Epithelial cell of proximal tubule (primary cell): Measurements from ENCODE around the gene FRMPD1. TPM values are rescaled to one million over a fixed set of nuclear protein-coding genes. Genes with fewer than 3 reads are reported as not detected.

ENCODE experiments used
- DNase-seq: peaks from one replicate; pipeline ENCODE4 v3.0.0-alpha.2; 2011; ENCODE audit warnings: low read depth
- H3K4me3 ChIP-seq: 2 replicates; pipeline ENCODE4 v1.5.1; 2011; ENCODE audit warnings: low read depth, mild to moderate bottlenecking, low read length
- total RNA-seq: library from RNA; depleted of rRNA; stranded (reverse); fragments of >200 nt; gene quantifications from 2 replicates; pipeline ENCODE4 v1.2.3, GENCODE V29; 2015
- TF ChIP-seq, protein P1 (sequence below): conservative IDR thresholded peaks from 2 replicates; pipeline ENCODE4 v1.5.1; 2012; ENCODE audit warnings: low read depth, mild to moderate bottlenecking, low read length

FRMPD1 gene
- total RNA-seq, 1 donor from 2014 or later = under 0.01 TPM

DNA sequence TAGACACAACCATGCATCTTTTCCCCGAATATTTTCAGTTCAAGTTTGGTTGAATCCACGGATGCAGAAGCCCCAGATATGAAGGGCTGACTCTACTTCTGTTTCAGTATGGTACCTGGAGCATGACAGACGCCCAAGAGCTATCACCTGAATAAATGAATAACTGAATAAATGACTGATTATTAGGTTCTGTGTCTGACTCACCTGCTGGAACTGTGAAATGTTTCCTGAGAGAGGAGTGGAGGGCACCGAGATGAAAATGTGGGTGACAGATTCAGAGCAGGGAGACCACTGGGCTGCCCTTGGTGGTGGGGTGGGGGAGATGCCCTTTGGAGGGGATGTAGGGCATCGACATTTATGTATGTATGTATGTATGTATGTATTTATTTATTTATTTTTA, 13.2 kb downstream of the FRMPD1 start:
- TF ChIP-seq, protein P1, sequence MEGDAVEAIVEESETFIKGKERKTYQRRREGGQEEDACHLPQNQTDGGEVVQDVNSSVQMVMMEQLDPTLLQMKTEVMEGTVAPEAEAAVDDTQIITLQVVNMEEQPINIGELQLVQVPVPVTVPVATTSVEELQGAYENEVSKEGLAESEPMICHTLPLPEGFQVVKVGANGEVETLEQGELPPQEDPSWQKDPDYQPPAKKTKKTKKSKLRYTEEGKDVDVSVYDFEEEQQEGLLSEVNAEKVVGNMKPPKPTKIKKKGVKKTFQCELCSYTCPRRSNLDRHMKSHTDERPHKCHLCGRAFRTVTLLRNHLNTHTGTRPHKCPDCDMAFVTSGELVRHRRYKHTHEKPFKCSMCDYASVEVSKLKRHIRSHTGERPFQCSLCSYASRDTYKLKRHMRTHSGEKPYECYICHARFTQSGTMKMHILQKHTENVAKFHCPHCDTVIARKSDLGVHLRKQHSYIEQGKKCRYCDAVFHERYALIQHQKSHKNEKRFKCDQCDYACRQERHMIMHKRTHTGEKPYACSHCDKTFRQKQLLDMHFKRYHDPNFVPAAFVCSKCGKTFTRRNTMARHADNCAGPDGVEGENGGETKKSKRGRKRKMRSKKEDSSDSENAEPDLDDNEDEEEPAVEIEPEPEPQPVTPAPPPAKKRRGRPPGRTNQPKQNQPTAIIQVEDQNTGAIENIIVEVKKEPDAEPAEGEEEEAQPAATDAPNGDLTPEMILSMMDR = no peak
- H3K4me3 ChIP-seq = no peak overlapping the region
- no peak for DNase-seq

DNA sequence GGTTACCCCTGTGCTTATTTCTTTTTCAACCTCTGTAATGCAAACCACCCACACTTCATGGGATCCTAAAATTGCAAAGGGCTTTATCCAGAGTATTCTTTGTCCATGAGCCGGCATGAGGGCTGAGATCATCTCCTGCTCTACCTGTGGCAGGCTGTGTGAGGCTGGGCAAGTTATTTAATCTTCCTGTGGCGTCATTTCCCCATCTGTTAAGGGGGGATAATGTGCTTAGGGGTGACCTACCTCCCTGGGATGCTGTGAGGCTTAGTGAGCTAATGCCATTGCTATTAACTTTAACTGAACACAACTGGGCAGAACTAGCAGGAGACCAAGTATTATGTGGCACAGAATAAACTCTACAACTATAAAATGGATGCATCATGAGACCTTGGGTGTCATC, 17.0 kb downstream of the FRMPD1 start:
- no peak overlapping the region for H3K4me3 ChIP-seq
- TF ChIP-seq, protein P1 = no peak
- DNase-seq = no peak

DNA sequence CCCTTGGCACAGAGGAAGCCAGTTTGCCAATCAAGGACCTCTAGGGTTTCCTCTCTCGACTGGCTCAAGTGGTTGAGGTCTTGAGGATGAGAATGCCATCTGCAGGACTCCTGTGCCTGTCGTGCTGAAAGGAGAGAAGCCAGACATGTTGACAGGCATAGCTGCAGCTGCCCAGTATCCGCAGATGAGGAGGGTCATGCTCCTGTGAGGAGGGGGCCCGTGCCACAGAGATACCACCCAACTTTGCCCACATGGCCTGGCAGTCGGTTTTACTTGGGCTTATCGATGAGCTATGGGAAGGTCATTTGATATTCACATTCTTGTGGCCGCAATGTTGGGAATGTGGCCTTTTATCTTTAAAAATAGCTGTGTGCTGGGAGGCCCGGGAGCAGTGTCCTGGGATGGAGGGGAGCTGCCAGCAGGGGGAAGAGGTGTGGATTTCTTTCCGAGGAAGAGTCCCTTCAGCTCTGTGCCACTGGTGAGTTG, 17.4 kb downstream of the FRMPD1 start:
- no peak overlapping the region for H3K4me3 ChIP-seq
- DNase-seq = no peak
- TF ChIP-seq, protein P1 = no peak

DNA sequence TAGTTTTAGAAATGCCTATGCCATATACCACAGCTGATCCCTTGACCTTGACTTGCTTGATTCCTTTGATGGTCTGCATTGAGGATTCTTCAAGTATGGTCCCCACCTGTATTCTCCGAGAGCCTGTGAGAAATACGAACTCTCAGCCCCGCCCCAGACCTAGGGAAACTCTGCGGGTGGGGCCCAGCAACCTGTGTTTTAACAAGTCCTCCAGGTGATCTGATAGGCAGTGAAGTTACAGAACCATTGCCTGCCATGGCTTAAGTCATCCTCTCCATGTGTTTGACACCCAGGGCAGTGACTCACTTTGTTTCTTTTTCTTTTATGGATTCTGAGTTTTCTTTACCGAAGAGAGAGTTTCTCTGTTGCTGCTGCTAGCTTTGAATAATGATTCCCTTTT, 18.5 kb downstream of the FRMPD1 start:
- H3K4me3 ChIP-seq = no peak overlapping the region
- TF ChIP-seq, protein P1 = no peak
- no peak for DNase-seq

DNA sequence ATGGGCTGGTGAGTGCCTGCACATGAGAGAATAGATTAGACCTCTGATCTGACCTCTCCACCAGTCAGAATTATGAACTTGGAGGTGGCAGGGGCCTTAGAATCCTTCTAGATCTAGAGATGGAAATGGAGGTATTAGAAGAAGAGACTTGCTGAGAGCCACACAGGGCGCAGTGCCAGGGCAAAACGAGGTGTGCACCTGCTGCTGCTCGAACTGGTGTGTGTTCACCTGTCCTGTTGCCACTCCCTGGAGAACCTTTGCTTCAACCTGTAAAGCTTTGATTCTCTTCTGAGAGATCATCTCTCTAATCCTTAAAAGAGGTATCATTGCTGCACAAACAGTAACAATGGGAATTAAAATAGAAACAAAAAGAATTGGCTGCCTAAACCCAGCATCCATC, 24.9 kb downstream of the FRMPD1 start:
- no peak for DNase-seq
- no peak overlapping the region for H3K4me3 ChIP-seq
- TF ChIP-seq, protein P1 = no peak

DNA sequence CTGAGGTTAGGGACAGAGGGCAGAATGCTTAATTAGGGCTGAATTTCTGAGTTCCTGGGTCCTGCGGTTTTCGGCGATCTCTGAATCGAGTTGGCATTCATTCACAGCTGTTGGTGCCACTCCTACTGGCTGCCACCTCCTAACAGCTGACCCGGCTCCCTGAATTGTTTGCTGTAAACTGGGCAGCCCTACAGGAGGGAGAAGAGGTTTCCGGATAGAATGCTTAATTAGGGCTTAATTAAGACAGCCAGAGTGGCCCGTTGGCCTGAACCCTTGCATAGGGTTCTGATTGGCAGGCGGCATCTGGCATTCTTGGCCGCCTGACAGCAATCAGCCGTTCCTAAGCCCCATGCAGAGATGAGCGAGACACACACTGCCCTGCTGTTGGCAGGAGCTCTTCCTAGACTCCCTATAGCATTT, 25.7 kb downstream of the FRMPD1 start:
- no peak overlapping the region for H3K4me3 ChIP-seq
- TF ChIP-seq, protein P1 = no peak
- DNase-seq = no peak

DNA sequence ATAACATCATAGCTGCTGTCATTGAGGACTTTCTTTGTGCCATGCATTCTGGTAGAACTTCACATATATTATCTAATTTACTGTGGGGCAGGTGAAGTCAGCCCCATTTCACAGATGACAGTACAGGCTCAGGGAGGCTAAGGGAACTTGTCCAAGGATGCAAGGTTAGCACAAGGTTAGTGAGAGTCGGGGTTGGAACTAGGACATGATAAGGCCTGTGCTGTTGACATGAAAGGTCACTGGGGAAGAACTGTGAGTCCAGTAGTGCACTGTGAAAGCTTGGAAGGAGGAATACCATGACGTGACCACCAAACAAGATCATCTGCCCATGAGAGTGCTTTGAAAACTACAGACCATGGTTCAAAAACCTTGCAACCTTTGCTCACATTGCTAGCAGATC, 26.7 kb downstream of the FRMPD1 start:
- TF ChIP-seq, protein P1 = no peak
- no peak overlapping the region for H3K4me3 ChIP-seq
- no peak for DNase-seq
